GM18520 (cell line): ENCODE results near the gene ABRACL.

Experiments used
- ATAC-seq: cut with Tn5 transposase; IDR thresholded peaks from one replicate; pipeline ENCODE4 v1.9.1; 2021; ENCODE audit not compliant: unreplicated experiment

The ABRACL gene

GRCh38 chr6:139051396-139052060, 23.0 kb downstream of the ABRACL start:
- ATAC-seq, result no peak

- no peak for ATAC-seq
These were observed 24.8 kb downstream of the ABRACL start for GRCh38 chr6:139053382-139053781.

GRCh38 chr6:139054001-139054400, 25.5 kb downstream of the ABRACL start:
- no peak for ATAC-seq

GRCh38 chr6:139055709-139056108, 27.2 kb downstream of the ABRACL start:
- no peak for ATAC-seq

- no peak for ATAC-seq
These were observed 29.5 kb downstream of the ABRACL start for GRCh38 chr6:139058029-139058428.

- no peak for ATAC-seq
These were observed 31.8 kb downstream of the ABRACL start for GRCh38 chr6:139060332-139060731.

GRCh38 chr6:139062932-139063646, 34.5 kb downstream of the ABRACL start:
- ATAC-seq, result no peak

- ATAC-seq, result no peak
These were observed 36.6 kb downstream of the ABRACL start for GRCh38 chr6:139064981-139065665.

GRCh38 chr6:139066080-139066479, 37.5 kb downstream of the ABRACL start:
- ATAC-seq, result no peak

- no peak for ATAC-seq
These were observed 40.3 kb downstream of the ABRACL start for GRCh38 chr6:139068846-139069245.

GRCh38 chr6:139073118-139073517, 44.6 kb downstream of the ABRACL start:
- ATAC-seq, result no peak

GRCh38 chr6:139079018-139079417, 50.5 kb downstream of the ABRACL start:
- ATAC-seq, result no peak

GRCh38 chr6:139080255-139080920, 51.8 kb downstream of the ABRACL start:
- ATAC-seq, result no peak

- ATAC-seq, result no peak
These were observed 52.9 kb downstream of the ABRACL start for GRCh38 chr6:139081471-139081870.

GRCh38 chr6:139082370-139082769, 53.8 kb downstream of the ABRACL start:
- ATAC-seq, result no peak

GRCh38 chr6:139091826-139092225, 63.3 kb downstream of the ABRACL start:
- ATAC-seq, result no peak
